Measurements from ENCODE around the gene SOX2. TPM values are rescaled to one million over a fixed set of nuclear protein-coding genes. Genes with fewer than 3 reads are reported as not detected.

The SOX2 gene
- total RNA-seq, 1 experiment from 2014 or later = 189 TPM

- CTCF ChIA-PET = interaction anchor here (0.5 kb wide), 1 partner anchor 122 kb away, joined by 3 read pairs; no protein-coding TSS in a partner anchor
- H3K27me3 Mint-ChIP-seq (ENCODE audit: low read depth) = peaks cover 42% of the 10 kb centered on the region
These were observed 18.6 kb downstream of the SOX2 start for GRCh38 chr3:181730316-181730715.

DNA sequence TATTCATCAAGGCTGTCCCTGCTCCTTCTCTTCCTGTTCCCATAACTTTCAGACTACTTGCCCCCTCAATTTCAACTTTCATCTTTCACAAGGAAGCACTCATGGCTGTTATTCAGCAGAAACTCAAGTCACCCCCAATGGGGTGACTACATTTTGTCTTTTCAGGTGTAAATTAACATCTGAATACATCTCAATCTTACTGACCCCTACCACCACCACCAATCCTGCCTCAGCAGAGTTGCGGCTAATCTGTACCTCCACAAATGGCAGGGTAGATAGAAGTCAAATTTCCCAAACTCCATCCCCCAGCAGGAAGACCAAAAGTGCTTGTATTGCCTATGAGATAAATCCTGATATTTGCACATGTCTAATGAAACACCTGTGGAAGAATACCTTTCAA lies 19.2 kb downstream of the SOX2 start:
- H3K27me3 Mint-ChIP-seq (ENCODE audit: low read depth) = peaks cover 44% of the 10 kb centered on the region
- no peaks in the 10 kb centered on the region for H3K36me3 Mint-ChIP-seq
- H3K4me3 Mint-ChIP-seq = peak overlapping the region; percentile 47
- peaks cover 69% of the 10 kb centered on the region for H3K4me1 Mint-ChIP-seq
- peak overlapping the region; percentile 87 for H3K27ac Mint-ChIP-seq
- no peaks in the 10 kb centered on the region for H3K9me3 Mint-ChIP-seq
- ChIA-PET CTCF (no interaction called here), POLR2A (no interaction called here)
- ATAC-seq (peak; percentile 51), DNase-seq (ENCODE audit: low spot score) (no peak)
- no peak for TF ChIP-seq HMGA2 (CRISPR knock-in tag; IDR thresholded peaks at IDR 0.05)
- TF ChIP-seq ATF3 (CRISPR knock-in tag; conservative IDR thresholded peaks at IDR 0.05) = no peak
- TF ChIP-seq ARID4B (CRISPR knock-in tag; IDR thresholded peaks at IDR 0.05; ENCODE audit: borderline replicate concordance) = no peak
- TF ChIP-seq, protein P1, sequence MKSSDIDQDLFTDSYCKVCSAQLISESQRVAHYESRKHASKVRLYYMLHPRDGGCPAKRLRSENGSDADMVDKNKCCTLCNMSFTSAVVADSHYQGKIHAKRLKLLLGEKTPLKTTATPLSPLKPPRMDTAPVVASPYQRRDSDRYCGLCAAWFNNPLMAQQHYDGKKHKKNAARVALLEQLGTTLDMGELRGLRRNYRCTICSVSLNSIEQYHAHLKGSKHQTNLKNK (CRISPR knock-in tag; IDR thresholded peaks at IDR 0.05) = no peak
- no peak for TF ChIP-seq RORB (CRISPR knock-in tag; IDR thresholded peaks at IDR 0.05)

More at GRCh38 chr3:181730316-181730715, 18.6 kb downstream of the SOX2 start:
- DNase-seq (ENCODE audit: low spot score) (no peak), ATAC-seq (peak; percentile 5; the same call in 1 of the 2 replicates)
- H3K4me3 Mint-ChIP-seq = peak overlapping the region; percentile 47
- no peaks in the 10 kb centered on the region for H3K36me3 Mint-ChIP-seq
- peaks cover 69% of the 10 kb centered on the region for H3K4me1 Mint-ChIP-seq
- POLR2A ChIA-PET = interaction anchor here (0.8 to 1.9 kb wide), 2 partner anchors 13 to 17 kb away, joined by 3 to 6 read pairs; no protein-coding TSS in a partner anchor
- no peaks in the 10 kb centered on the region for H3K9me3 Mint-ChIP-seq
- TF ChIP-seq ZSCAN18 (CRISPR knock-in tag; IDR thresholded peaks at IDR 0.05) (no peak), ZNF121 (CRISPR knock-in tag; IDR thresholded peaks at IDR 0.05) (no peak), ZNF317 (CRISPR knock-in tag; IDR thresholded peaks at IDR 0.05; ENCODE audit: borderline replicate concordance, low read depth) (peak; percentile 40; the same call in 1 of the 2 replicates)
- peak overlapping the region; percentile 87 for H3K27ac Mint-ChIP-seq

GRCh38 chr3:181735911-181736310 lies 24.2 kb downstream of the SOX2 start:
- H3K36me3 Mint-ChIP-seq = no peaks in the 10 kb centered on the region
- H3K9me3 Mint-ChIP-seq = no peaks in the 10 kb centered on the region
- ChIA-PET CTCF (no interaction called here), POLR2A (no interaction called here)
- DNase-seq (ENCODE audit: low spot score) = no peak
- no peak overlapping the region for H3K4me3 Mint-ChIP-seq
- H3K27me3 Mint-ChIP-seq (ENCODE audit: low read depth) = peaks cover 41% of the 10 kb centered on the region
- no peak overlapping the region for H3K27ac Mint-ChIP-seq
- H3K4me1 Mint-ChIP-seq = peaks cover 54% of the 10 kb centered on the region
- TF ChIP-seq FOXP4 (CRISPR knock-in tag; IDR thresholded peaks at IDR 0.05) (no peak), AR (CRISPR knock-in tag; IDR thresholded peaks at IDR 0.05) (no peak), FOXJ3 (CRISPR knock-in tag; IDR thresholded peaks at IDR 0.05; ENCODE audit: borderline replicate concordance) (no peak)
- peak; percentile 39 for ATAC-seq

Data from WTC11 (cell line).